Neuronal stem cell (in vitro differentiated cells): ENCODE measurements around the gene CALML4.
"Not testable (repeated sequence)": the region's sequence is repeated elsewhere in the genome, so short reads cannot be mapped to it uniquely, and the experiment has no call there.

Source experiments
- DNase-seq: peaks from one replicate; pipeline ENCODE4 v3.0.0-alpha.2; 2013; ENCODE audit warnings: low spot score
- H2AFZ ChIP-seq: one replicate; pipeline ENCODE4 v1.6.1; 2013; ENCODE audit warnings: mild to moderate bottlenecking, low read length, inconsistent platforms
- H2AK5ac ChIP-seq: 2 replicates; pipeline ENCODE4 v1.6.1; 2013; ENCODE audit warnings: low read depth, mild to moderate bottlenecking, inconsistent platforms, low read length, moderate library complexity, mixed read lengths
- H2BK120ac ChIP-seq: 2 replicates; pipeline ENCODE4 v1.6.1; 2013; ENCODE audit warnings: low read depth, mild to moderate bottlenecking, inconsistent platforms, low read length, moderate library complexity, mixed read lengths
- H2BK12ac ChIP-seq: one replicate; pipeline ENCODE4 v1.6.1; 2013; ENCODE audit warnings: low read length, inconsistent platforms
- H2BK15ac ChIP-seq: 2 replicates; pipeline ENCODE4 v1.6.1; 2013; ENCODE audit warnings: mild to moderate bottlenecking, low read length, inconsistent platforms, mixed read lengths
- H2BK5ac ChIP-seq: one replicate; pipeline ENCODE4 v1.6.1; 2013; ENCODE audit warnings: inconsistent platforms, mild to moderate bottlenecking, low read length, moderate library complexity
- H3K14ac ChIP-seq: one replicate; pipeline ENCODE4 v1.6.1; 2013; ENCODE audit warnings: low read length, inconsistent platforms
- H3K18ac ChIP-seq: 2 replicates; pipeline ENCODE4 v1.6.1; 2013; ENCODE audit warnings: low read length, inconsistent platforms
- H3K23ac ChIP-seq: 2 replicates; pipeline ENCODE4 v1.6.1; 2013; ENCODE audit warnings: low read depth, mild to moderate bottlenecking, mixed read lengths, low read length, inconsistent platforms; ENCODE audit not compliant: poor library complexity
- H3K27ac ChIP-seq: replicated peaks from 3 replicates; pipeline ENCODE4 v1.5.1; 2013; ENCODE audit warnings: low read length, inconsistent platforms
- H3K27me3 ChIP-seq, 3 experiments: 2 replicates each; pipeline ENCODE4 v1.6.1; 2013; ENCODE audit warnings: low read length in 3 of 3, mild to moderate bottlenecking in 2 of 3, inconsistent platforms in 1 of 3, low read depth in 1 of 3, mixed read lengths in 1 of 3, moderate library complexity in 1 of 3; ENCODE audit not compliant: control insufficient read depth in 3 of 3, insufficient read depth in 3 of 3
- H3K36me3 ChIP-seq, 2 donors: replicated peaks in 1 of 2; 2 replicates each; pipeline ENCODE4 v1.6.1; 2013; ENCODE audit warnings: low read length in 2 of 2; ENCODE audit not compliant: control insufficient read depth in 2 of 2, insufficient read depth in 2 of 2
- H3K4ac ChIP-seq: 2 replicates; pipeline ENCODE4 v1.6.1; 2013; ENCODE audit warnings: inconsistent platforms, mild to moderate bottlenecking, low read length, moderate library complexity
- H3K4me1 ChIP-seq, 2 donors: 1 replicate in 1 of 2; 2 replicates in 1 of 2; pipeline ENCODE4 v1.6.1; 2013; ENCODE audit warnings: low read length in 2 of 2, low read depth in 1 of 2; ENCODE audit not compliant: control insufficient read depth in 2 of 2, insufficient read depth in 1 of 2
- H3K4me2 ChIP-seq: one replicate; pipeline ENCODE4 v1.6.1; 2013; ENCODE audit warnings: mild to moderate bottlenecking, low read length, inconsistent platforms; ENCODE audit not compliant: insufficient read depth, poor library complexity, severe bottlenecking
- H3K4me3 ChIP-seq, 2 donors: 2 replicates each; pipeline ENCODE4 v1.5.1; 2013; ENCODE audit warnings: low read length in 2 of 2, mild to moderate bottlenecking in 2 of 2, inconsistent platforms in 1 of 2, moderate library complexity in 1 of 2
- H3K79me1 ChIP-seq: one replicate; pipeline ENCODE4 v1.6.1; 2013; ENCODE audit warnings: low read depth, mild to moderate bottlenecking, inconsistent platforms, low read length, moderate library complexity
- H3K9ac ChIP-seq: one replicate; pipeline ENCODE4 v1.6.1; 2013; ENCODE audit warnings: mild to moderate bottlenecking, low read depth, low read length, inconsistent platforms; ENCODE audit not compliant: poor library complexity
- H3K9me3 ChIP-seq, 2 donors: replicated peaks in 1 of 2; 2 replicates each; pipeline versions ENCODE3 to v1.6.1; 2013; ENCODE audit warnings: low read length in 2 of 2, mild to moderate bottlenecking in 2 of 2, inconsistent platforms in 1 of 2, low read depth in 1 of 2, mixed read lengths in 1 of 2, moderate library complexity in 1 of 2; ENCODE audit not compliant: control insufficient read depth in 2 of 2, insufficient read depth in 1 of 2
- H4K8ac ChIP-seq: one replicate; pipeline ENCODE4 v1.6.1; 2013; ENCODE audit warnings: low read depth, mild to moderate bottlenecking, inconsistent platforms, low read length, moderate library complexity
- H4K91ac ChIP-seq: one replicate; pipeline ENCODE4 v1.6.1; 2013; ENCODE audit warnings: low read length, low read depth, mild to moderate bottlenecking, inconsistent platforms; ENCODE audit not compliant: poor library complexity
- WGBS, 2 donors: extraction: QIAGEN DNeasy Blood & Tissue Kit; methylation state at CpG; one replicate each; pipeline ENCODE4 v1.1.7; 2013; ENCODE audit warnings: missing lambda C conversion rate in 2 of 2, mixed read lengths in 1 of 2; ENCODE audit not compliant: insufficient read length in 2 of 2, insufficient replicate concordance in 1 of 2; ENCODE audit errors: extremely low coverage in 2 of 2; 5-methylcytosine and 5-hydroxymethylcytosine counted together

The CALML4 gene

GRCh38 chr15:68176601-68177000 lies 28.5 kb downstream of the CALML4 start:
- H3K14ac ChIP-seq, result no peak overlapping the region
- no peak overlapping the region for H2BK5ac ChIP-seq
- no peak overlapping the region for H2BK120ac ChIP-seq
- DNase-seq, result no peak
- no peak overlapping the region for H3K4me2 ChIP-seq
- H3K27me3 ChIP-seq, result no peaks in the 10 kb centered on the region
- H3K9ac ChIP-seq, result no peak overlapping the region
- H3K18ac ChIP-seq, result no peak overlapping the region
- no peaks in the 10 kb centered on the region for H3K4me1 ChIP-seq
- H2BK12ac ChIP-seq, result no peak overlapping the region
- H3K9me3 ChIP-seq, result no peaks in the 10 kb centered on the region
- H2BK15ac ChIP-seq, result no peak overlapping the region
- no peak overlapping the region for H2AK5ac ChIP-seq
- H3K27ac ChIP-seq, result no peak overlapping the region
- no peak overlapping the region for H4K91ac ChIP-seq
- H3K4me3 ChIP-seq, result no peak overlapping the region
- no peak overlapping the region for H2AFZ ChIP-seq
- H4K8ac ChIP-seq, result no peak overlapping the region
- peaks cover 2% of the 10 kb centered on the region for H3K79me1 ChIP-seq
- no peak overlapping the region for H3K23ac ChIP-seq
- H3K36me3 ChIP-seq, result peaks cover 8 to 88% of the 10 kb centered on the region in 2 donors
- no peak overlapping the region for H3K4ac ChIP-seq
- no CpG with 5 or more reads among the region's 3 CpGs for WGBS, 2 donors

- H3K4ac ChIP-seq, result no peak overlapping the region
- H3K4me2 ChIP-seq, result no peak overlapping the region
- H4K91ac ChIP-seq, result no peak overlapping the region
- H3K27me3 ChIP-seq, result no peaks in the 10 kb centered on the region
- no peaks in the 10 kb centered on the region for H3K4me1 ChIP-seq
- no peak overlapping the region for H2BK120ac ChIP-seq
- no peak overlapping the region for H2AK5ac ChIP-seq
- H3K79me1 ChIP-seq, result peaks cover 2% of the 10 kb centered on the region
- no peaks in the 10 kb centered on the region for H3K9me3 ChIP-seq
- H3K4me3 ChIP-seq, result no peak overlapping the region
- no peak overlapping the region for H3K14ac ChIP-seq
- peaks cover 4 to 77% of the 10 kb centered on the region in 2 donors for H3K36me3 ChIP-seq
- H3K18ac ChIP-seq, result no peak overlapping the region
- DNase-seq, result no peak
- WGBS, 2 donors, result no CpG with 5 or more reads among the region's 2 CpGs
- H3K9ac ChIP-seq, result no peak overlapping the region
- no peak overlapping the region for H2AFZ ChIP-seq
- H2BK12ac ChIP-seq, result no peak overlapping the region
- no peak overlapping the region for H3K23ac ChIP-seq
- H4K8ac ChIP-seq, result no peak overlapping the region
- H2BK15ac ChIP-seq, result no peak overlapping the region
- H3K27ac ChIP-seq, result no peak overlapping the region
- H2BK5ac ChIP-seq, result no peak overlapping the region
Measured at GRCh38 chr15:68175526-68175925, 29.6 kb downstream of the CALML4 start.

- no peak overlapping the region for H3K14ac ChIP-seq
Measured at GRCh38 chr15:68173119-68173518, 32.0 kb downstream of the CALML4 start.

GRCh38 chr15:68172037-68172436 lies 33.1 kb downstream of the CALML4 start:
- H3K79me1 ChIP-seq, DNase-seq, H2BK15ac ChIP-seq, H3K4me2 ChIP-seq, H2BK12ac ChIP-seq, H2BK5ac ChIP-seq, H3K9ac ChIP-seq, H3K4me3 ChIP-seq, H3K4me1 ChIP-seq, H4K91ac ChIP-seq, H3K23ac ChIP-seq, H2BK120ac ChIP-seq, H3K4ac ChIP-seq, H3K14ac ChIP-seq, H3K27me3 ChIP-seq, H2AFZ ChIP-seq, H4K8ac ChIP-seq, H3K9me3 ChIP-seq, H3K27ac ChIP-seq, H2AK5ac ChIP-seq, H3K18ac ChIP-seq: not testable (repeated sequence)
- WGBS, 2 donors, result no CpG with 5 or more reads among the region's 2 CpGs
- peaks cover 6 to 62% of the 10 kb centered on the region in 2 donors for H3K36me3 ChIP-seq

More at GRCh38 chr15:68173119-68173518, 32.0 kb downstream of the CALML4 start:
- no peak for DNase-seq
- Histone ChIP-seq H3K18ac (no peak overlapping the region), H4K91ac (no peak overlapping the region), H3K4me2 (no peak overlapping the region), H2AFZ (no peak overlapping the region), H3K4ac (no peak overlapping the region), H2BK12ac (no peak overlapping the region), H3K4me1 (no peaks in the 10 kb centered on the region), H3K27me3 (no peaks in the 10 kb centered on the region), H2BK120ac (no peak overlapping the region), H3K4me3 (no peak overlapping the region), H2BK15ac (no peak overlapping the region), H3K27ac (no peak overlapping the region), H2AK5ac (no peak overlapping the region), H3K9ac (no peak overlapping the region), H2BK5ac (no peak overlapping the region), H3K23ac (no peak overlapping the region), H3K9me3 (no peaks in the 10 kb centered on the region), H4K8ac (no peak overlapping the region), H3K36me3 (peaks cover 6 to 70% of the 10 kb centered on the region in 2 donors), H3K79me1 (peaks cover 2% of the 10 kb centered on the region)
- WGBS, 2 donors, result no CpG with 5 or more reads among the region's 4 CpGs
